HG02885 (cell line): Measurements from ENCODE around the gene TSPAN31.

ENCODE experiments used
- ATAC-seq: cut with Tn5 transposase; IDR thresholded peaks from one replicate; pipeline ENCODE4 v1.9.1; 2021; ENCODE audit warnings: mild to moderate bottlenecking; ENCODE audit not compliant: unreplicated experiment, poor library complexity

The TSPAN31 gene

DNA sequence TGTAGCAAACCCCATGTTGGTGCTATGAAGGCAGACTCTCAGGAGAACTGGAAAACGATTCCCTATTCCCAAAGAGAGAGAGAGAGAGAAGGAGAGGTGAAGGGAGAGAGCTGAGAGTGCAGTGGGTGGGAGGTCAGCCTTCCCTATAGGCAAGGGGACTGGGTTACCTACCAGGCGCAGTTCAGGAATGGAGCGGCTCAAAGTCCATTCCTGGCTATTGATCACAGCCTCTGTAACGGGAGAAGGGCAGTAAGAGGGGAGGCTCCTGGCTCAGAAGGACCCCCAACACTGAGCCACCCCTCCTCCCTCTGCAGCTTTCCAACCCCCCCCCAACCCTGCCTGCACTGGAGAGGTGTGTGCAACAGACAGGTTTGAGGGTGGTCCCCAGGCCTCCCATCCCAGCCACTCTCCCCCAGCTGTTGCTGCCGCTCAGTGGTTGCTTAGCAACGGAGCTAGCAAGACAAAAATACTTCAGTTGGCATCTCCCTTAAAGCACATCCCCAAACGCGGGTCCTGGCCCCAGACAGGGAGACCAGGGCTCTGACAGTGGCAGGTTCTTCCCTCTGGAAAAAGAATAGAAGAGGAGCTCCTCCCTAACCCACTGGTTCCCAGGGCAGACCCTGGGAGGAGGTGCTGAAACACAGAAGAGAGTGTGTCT is 9.5 kb upstream of the TSPAN31 start:
- no peak for ATAC-seq

DNA sequence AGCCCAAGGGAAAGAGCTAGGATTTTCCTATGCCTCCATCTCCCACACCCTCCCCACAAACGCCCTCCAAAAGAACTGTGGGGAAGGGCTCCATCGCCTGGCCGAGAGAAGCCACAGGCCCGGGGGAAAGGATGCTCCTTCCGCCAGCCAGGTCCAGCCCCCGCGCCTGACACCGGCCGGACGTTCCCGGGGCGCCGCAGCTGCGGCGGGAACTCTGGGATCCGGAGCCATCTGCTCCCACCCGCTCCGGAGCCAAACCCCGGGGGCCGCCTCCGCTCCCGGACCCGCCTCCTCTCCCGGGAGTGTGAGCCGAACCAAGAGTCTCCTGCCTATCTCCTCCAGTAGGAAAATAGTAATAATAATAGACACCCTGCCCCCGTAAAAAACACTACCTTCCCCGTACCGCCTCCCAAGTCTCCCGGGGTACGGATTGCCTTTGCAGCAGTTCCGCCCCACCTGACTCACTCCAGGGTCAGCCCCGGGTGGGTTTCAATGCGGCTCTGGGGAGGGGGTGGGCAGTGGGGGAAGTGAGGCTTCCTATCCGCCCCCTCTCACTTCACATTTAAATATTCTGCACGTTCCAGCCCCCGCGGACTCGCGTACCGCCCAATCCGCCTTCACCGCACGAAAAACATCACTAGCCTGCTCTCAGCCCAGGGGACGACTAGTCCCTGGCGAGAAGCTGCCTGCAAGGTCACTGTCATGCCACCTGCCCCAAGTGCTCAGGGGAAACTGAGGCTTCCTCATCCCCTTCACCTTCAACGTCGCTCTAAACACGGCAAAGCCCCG is 8.7 kb upstream of the TSPAN31 start:
- ATAC-seq = no peak

DNA sequence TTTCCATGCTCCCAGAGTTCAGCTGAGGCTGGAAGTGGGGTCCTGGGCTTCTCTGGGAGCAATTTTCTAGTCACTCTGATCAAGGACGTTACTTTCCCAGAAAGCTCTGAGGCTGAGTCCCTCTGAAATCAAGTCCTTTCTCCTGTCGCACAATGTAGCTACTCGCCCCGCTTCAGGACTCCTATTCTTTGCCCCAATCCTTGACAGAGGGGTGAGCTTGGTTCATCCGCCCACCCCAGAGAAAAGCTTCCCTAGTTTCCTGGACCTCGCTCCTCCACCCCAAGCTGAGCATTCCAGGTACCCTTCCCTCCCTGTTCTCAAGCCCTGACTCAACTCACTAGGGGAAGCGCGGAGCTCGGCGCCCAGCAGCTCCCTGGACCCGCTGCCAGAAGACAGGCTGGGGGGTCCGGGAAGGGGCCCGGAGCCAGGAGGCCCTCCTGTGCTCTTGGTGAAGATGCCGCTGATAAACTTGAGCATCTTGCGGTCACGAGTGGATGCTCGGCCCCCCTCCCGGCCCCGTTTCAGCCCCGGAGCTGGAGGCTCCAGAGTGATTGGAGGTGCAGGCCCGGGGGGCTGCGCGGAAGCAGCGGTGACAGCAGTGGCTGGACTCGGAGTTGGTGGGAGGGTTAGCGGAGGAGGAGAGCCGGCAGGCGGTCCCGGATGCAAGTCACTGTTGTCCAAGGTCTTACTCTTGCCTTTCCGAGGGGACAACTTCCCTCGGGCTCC is 7.9 kb upstream of the TSPAN31 start:
- no peak for ATAC-seq

DNA sequence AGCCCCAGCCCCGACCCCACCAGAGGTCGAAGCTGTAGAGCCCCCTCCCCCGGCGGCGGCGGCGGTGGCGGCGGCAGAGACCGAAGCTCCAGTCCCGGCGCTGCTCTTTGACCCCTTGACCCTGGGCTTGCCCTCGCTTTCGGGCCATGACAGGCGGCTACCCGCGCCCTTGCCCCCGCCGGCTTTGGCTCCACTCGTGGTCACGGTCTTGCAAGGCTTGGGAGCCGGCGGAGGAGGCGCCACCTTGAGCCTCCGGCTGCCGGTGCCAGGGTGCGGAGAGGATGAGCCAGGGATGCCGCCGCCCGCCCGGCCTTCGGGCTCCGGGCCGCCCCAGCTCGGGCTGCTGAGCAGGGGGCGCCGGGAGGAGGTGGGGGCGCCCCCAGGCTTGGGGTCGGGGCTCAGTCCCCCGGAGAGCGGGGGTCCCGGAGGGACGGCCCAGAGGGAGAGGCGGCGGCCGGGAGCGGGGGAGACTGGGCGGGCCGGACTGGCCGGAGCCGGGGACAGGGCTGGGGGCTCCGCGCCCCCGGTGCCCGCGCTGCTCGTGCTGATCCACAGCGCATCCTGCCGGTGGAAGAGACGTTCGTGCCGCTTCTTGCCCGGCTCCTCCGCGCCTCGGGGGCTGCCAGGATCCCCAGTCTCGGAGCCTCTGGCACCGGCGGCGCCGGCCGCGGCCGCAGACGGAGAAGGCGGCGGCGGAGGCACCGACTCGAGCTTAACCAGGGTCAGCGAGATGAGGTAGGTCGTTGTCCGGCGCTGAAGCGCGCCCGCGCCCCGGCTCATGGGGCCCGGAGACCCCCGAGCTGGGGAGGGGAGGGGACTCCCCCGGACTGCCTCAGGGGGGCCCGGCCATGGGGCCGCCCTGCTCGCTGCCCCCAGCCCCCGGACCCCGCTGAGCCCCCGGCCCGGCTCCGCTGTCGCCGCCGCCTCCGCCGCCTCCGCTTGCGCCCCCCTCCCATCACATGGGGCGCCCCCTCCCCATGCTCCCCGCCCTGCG is 7.1 kb upstream of the TSPAN31 start:
- ATAC-seq = no peak

DNA sequence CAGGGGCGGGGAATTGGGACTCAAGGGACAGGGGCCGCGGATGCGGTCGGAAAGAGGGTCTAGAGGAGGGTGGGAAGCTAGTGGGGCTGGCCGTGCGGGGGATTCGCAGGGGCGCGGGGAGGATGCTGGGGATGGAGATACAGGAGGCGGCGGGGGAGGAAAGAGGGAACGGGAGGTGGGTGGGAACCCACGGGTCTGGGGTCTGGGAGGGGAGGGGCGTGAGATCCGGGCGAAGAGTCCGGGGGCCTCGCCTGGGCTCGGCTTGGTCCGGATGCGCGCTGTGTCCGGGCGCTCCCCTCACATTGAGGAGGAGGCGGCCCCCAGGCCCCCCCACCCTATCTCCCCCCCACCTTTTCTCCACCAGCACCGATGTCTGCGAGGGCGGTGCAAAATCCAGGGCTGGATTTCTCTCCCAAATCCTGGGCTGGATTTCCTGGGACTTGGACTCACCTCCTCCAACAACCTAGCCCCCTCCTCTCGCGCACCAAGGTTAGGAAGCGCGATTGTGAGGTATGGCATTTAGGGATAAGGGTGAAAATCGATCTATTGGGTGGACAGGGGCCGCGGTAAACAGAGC is 6.1 kb upstream of the TSPAN31 start, which contains the start of gene AGAP2:
AGAP2 (minus strand) TSS at position 82 of the 577 bp plus-strand sequence. CDS start 496 bp downstream, outside the sequence.
- no peak for ATAC-seq

DNA sequence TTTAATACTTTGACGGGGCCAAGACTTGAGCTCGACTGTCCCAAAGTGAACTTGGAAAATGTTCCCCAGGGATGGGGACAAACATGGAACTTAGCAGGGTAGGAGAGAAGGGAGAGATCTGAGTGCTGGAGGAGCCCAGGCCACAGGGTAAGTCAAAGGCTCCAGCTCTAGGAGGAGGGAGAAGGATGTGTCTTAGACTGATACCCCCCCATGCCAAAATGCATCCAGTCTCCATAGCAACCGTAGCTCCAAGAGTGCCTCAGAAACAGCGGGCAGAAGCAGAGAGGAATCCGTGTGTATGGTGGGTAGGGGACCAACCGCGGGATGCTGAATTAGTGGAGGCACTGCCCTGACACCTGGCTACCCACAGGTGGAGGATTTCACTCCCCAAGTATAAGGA is 5.5 kb upstream of the TSPAN31 start:
- no peak for ATAC-seq

DNA sequence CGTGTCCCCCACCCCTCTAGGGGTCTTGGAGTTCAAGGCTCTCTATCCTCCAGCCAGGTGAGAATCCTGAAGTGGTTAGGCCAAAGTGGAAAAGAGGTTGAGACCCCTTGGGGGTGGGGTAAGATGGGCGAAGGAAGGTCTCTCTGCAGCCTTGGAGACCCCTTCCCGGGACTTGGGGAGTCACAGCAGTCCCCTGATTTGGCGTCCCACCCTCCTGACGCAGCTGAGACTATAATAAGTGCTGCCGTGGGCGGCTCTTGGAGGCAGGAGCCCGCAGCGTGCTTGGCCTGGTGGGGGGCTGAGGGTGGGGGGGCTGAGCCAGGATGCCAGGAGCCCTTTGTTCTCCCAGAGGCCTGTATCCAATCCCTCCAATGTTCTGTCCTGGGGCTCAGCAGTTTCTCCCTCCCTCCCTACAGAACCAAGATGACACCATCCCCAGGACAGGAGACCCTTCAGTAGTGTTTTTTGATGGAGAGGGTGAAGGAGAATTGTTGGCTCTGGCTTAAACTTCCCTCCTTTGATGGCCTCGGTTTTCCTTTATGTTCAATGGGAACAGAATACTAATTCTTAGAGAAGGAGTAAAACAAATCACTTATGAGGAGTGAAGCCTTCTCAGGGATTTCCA is 4.8 kb upstream of the TSPAN31 start:
- ATAC-seq = no peak

DNA sequence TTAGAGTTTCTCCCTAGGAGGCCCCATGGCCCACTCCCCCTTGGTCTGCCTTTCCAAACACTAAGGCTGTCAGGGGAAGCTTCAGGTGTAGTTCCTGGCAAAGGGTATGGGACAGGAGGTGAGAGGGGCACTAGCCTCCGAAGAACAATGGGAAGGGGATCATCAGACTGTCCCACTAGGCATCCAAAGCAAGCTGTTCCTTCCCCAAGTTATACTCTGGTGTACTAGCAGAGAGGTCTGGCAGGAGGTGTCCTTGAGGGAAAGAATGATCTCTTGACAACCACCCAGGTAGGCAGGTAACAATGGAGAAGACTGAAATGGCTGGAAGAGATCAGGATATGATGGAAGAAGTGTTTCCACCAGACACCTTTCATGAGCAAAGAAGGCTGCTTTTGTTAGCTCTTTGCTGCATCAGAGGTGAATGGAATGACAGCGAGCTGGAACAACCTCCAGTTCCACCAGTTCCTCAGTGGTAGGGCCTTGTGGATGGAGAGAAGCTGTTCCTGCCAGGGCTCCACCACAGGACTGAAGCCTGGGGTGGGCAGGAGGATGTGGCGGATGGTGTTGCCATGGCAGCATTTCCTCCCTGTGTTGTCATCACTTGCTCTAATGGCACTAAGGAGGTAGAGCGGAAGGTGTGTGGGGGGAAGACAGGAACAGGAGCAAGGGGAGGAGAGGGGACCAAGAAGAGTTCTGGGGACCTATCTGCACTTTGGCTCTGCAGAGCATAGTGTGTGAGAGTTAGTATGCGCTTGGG is 4.0 kb upstream of the TSPAN31 start:
- peak; percentile 42 for ATAC-seq

DNA sequence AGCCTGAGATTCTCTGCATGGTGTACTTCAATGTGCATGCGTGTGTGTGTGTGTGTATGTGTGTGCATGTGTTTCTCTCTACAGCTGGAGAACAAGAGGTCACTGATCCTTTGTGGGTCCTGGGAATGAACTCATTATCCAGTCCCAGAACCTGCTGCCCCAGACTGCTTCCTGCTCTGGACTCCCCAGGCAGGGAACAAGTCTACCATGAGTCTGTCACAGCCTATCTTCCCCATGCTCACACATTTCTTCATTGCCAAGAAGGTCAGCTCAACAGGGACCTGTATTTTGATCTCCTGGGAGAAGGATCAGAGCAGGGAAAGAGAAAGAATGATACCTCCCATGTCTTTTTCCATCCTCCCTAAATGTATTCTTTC is 3.4 kb upstream of the TSPAN31 start:
- no peak for ATAC-seq

DNA sequence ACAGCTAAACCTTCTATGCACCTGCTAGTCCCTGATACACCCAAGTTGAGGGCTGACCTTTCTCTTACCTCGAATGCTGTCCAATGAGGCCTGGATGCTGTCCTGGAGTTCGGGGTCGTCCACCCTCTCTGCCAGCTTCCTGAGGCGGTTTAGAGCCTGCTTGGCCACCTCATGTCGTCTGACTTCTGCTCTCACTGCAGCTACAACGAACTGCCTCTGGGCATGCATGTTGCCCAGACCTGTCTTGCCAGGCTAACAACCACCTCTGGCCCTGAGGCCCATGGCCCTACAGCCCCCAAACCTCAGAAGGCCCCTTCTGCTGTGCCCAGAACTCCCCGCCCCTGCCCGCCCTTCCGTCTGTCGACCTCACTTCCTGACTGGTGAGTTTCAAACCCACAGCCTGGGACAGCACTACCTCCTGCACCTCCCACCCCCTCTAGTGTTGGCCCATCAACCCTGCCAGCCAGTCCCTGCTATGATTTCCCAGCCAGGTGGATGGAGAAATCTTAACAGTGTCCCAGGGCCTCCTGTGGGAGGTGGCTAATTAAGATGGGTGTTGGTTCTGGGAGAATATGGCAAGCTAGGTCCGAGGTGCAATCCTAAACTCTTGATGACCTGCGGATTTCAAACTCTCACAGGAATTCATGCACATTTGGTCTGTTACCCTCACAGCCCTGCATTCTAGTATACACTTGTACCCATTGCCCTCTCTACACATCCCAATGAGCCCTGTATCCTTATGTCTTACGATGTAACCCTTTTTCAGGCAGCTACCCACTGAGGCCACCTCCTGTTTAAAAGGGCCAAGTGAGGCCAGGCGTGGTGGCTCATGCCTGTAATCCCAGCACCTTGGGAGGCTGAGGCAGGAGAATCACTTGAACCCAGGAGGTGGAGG is 2.7 kb upstream of the TSPAN31 start:
- peak; percentile 65 for ATAC-seq

DNA sequence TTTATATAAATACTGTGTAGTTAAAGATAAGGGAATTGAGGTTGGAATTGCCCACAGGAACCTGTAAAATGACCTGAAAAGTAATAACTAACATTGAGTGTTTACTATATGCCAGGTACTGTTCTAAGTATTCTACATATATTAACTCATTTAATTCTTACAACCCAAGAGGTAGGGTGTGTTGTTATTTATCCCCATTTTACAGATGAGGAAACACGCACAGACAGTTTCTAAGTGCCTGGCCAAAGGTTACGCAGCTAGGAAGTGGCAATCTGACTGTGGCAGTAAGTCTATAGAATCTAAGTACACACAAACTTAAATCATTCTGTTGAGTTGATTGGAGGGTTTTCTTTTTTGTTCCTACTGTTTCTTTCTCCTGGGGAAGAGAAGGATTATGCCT is 1.1 kb upstream of the TSPAN31 start:
- no peak for ATAC-seq

DNA sequence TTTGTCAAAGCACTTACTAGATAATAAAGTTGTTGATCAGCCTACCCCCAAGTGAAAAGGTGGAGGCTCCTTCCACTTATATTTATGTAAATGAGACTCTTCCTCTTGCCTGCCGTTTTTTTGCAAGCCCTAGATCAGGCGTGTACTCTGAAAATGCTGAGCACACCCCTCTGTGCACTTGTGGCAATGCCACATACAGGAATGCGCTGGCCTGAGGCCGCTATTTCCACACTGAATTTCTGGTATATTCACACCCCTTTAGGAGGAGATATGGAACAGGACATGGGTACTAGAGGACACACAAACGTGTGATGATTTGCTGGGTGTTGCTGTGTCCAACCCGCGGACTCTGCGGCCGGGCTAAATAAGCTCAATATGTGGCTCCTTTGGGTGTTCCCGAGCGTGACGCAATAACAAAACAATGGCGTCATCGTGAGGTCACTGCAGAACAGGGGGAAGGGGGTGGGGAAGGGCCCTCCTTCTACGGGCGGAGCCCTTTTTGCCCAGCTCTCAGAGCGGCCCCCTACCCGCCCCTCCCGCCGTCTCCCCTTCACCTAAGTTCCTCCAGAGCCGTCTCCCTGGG is 554 bp upstream of the TSPAN31 start:
- ATAC-seq = peak; percentile 37

DNA sequence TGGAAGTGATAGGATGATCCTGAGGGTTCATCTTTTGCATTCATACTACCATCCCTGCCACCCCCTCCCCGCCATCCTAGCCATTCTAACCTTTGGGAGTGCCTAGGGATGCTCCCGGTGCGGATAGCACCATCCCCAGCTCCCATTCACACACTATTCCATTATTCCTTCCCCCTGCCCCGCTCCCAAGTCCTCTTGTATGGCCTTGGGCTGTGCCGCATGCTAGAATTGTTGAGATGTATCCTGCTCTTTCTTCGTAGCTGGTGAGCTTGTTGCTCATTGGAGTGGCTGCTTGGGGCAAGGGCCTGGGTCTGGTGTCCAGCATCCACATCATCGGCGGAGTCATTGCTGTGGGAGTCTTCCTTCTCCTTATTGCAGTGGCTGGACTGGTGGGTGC is 644 bp downstream of the TSPAN31 start:
- no peak for ATAC-seq

DNA sequence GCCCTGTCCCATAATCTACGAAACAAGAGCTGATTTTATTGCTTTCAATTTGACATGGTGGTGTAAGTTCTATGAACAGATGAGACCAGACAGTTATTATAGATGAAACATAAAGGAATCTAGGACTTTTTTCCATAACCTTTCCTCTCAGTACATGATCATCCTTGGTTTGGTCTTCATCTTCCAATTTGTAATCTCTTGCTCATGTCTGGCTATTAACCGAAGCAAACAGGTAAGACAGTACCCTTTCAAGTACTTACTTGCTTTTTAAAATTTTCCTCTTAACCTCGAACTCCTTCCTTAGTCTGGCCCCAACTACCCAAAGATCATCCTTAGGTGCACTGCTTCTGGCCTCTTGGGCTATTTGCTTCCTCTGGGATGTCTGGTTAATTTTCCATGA is 1.2 kb downstream of the TSPAN31 start:
- no peak for ATAC-seq

DNA sequence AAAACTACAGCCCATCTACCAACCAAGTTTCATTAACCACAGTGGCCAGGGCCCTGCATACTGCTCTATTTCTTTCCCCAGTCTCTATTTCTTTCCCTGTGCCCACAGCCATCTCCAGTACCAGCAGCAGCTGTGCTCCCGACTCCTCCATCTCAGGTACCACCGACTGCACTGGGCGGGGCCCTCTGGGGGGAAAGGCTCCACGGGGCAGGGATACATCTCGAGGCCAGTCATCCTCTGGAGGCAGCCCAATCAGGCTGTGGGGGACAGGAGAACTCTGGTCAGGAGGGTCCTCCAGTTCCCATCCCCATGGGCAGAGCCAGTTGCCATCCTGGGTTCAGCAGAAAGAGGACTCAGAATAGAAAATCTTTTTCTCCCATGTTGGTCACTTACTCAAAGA is 4.2 kb downstream of the TSPAN31 start:
- no peak for ATAC-seq

DNA sequence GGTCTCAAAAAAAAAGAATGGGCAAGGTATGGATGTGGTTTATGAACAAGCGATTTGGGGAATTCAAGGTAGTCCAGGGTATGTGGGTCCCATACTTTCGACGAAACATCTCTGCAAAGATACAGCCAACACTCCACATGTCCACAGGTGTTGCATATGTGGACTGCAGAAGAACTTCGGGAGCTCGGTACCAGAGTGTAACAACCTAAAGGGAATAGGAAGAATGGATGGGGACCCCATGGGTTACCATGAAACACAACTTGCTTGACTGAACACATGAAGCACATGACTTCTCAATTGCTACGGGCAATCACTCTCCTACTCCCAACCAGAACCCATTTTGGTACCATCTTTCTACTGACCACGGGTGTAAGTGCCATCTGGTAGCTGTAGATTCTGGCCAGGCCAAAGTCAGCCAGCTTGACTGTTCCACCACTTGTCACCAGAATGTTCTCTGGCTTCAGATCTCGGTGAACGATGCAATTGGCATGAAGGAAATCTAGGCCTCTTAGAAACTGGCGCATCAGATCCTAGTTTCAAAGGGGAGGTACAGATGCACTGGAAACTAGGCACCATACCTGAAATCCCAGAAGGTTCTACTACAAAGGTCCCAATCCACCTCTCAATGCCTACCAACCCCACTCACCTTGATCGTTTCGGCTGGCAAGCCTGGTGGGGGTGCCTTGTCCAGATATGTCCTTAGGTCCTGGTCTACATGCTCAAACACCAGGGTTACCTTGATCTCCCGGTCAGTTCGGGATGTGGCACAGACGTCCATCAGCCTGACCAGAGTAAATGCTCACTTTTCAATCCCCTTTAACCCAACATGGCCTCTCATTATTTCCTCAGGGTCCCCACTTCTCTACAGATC is 6.0 kb downstream of the TSPAN31 start:
- no peak for ATAC-seq
